GM12891 (cell line): Measurements from ENCODE around the gene KDM3B.

Experiments used
- DNase-seq: peaks from one replicate; pipeline ENCODE4 v3.0.0; 2011; ENCODE audit warnings: low spot score; ENCODE audit not compliant: insufficient read length
- FAIRE-seq: peaks from 2 replicates; lab custom pipeline; 2011; peaks lifted over from hg19 to GRCh38; lab: Jason Lieb, UNC
- PAX5 ChIP-seq: IDR thresholded peaks from 2 replicates; pipeline ENCODE4 v1.6.1; 2011; ENCODE audit warnings: low read length, moderate library complexity, mild to moderate bottlenecking; ENCODE audit not compliant: insufficient read depth, severe bottlenecking
- POLR2A ChIP-seq: IDR thresholded peaks from 2 replicates; pipeline ENCODE4 v1.6.1; 2011; ENCODE audit warnings: low read depth, low read length, control low read depth
- POLR2AphosphoS5 ChIP-seq: IDR thresholded peaks from 2 replicates; pipeline ENCODE4 v1.6.1; 2011; ENCODE audit warnings: low read depth, low read length, control low read depth
- POU2F2 ChIP-seq: IDR thresholded peaks from 2 replicates; pipeline ENCODE4 v1.6.1; 2011; ENCODE audit warnings: low read depth, mild to moderate bottlenecking, control low read depth, low read length, moderate library complexity
- SPI1 ChIP-seq: IDR thresholded peaks from 2 replicates; pipeline ENCODE4 v1.6.1; 2011; ENCODE audit warnings: low read depth, low read length, control low read depth
- TAF1 ChIP-seq: IDR thresholded peaks from 2 replicates; pipeline ENCODE4 v1.6.1; 2011; ENCODE audit warnings: low read depth, low read length, control low read depth

The KDM3B gene

DNA sequence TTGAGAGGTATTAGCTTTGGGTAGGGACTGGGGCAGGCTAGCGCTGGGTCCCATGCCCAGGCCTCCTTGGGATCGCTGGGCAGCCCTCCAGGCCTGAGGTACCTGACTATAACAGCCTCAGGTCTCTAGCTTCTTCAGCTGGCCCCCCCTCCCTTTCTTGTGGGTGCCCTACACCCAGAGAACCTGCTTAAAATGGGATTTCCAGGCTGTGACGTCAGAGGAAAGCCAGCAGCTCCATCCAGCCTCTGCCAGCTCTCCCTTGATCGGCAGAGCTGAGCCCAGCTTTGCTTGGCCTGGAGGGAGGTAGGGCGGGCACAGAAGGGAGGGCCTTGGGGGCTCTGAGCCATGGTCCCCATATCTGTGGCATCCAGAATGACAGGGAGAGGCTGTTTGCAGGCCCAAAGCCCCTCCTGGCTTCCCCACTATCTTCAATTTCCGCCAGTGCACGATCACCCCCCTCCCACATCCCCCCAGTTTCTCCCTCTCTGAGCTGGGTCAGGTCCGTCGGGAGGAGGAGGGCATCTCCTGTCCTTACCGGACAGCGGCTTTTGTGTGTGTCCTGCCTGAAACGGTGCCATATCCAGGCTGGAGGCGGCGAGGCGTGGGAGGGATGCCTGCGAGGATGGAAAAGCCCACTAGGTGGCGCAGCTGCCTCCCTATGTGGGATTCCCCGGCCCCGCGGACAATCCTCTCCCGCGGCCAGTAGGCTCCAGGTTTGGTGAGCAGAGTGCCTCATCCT is 97.2 kb downstream of the KDM3B start:
- DNase-seq (peak; percentile 96), FAIRE-seq (peak; percentile 94)
- no peak for TF ChIP-seq POLR2AphosphoS5

DNA sequence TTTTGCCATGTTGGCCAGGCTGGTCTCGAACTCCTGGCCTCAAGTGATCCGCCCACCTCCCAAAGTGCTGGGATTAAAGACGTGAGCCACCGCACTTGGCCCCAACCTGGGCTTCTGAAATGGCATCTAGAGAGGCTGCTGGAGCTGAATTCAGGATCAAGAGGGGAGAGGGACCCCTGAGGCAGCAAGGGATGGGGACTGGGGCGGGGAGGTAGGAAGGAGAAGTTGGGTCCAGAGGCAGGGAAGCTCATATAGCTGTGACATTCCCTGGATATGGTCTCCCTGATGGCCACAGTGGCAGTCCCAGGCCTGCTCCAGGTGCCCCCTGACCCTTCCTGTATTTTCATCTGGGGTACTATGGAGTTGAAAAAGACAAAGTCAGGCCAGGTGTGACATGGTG is 98.5 kb downstream of the KDM3B start:
- DNase-seq = no peak
- no peak for TF ChIP-seq TAF1
- no peak for TF ChIP-seq SPI1
- TF ChIP-seq POLR2AphosphoS5 = no peak
- TF ChIP-seq POLR2A = no peak
- no peak for FAIRE-seq

DNA sequence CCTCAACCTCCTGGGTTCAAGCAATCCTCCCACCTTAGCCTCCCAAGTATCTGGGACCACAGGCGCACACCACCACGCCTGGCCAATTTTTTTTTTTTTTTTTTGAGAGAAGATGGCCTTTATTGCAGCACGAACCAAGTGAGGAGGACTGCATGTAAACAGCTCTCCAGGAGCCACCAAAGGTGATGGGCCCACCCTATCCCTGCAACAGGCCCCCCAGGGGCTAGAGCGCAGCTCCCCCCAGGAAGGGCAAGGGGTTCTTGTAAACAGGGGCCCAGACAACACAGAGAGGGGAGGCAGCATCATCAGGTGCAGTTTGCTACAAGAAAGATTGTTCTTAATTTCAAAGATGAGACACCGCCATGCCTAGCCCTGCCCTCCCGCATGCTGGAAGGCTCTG is 100.2 kb downstream of the KDM3B start:
- DNase-seq (no peak), FAIRE-seq (no peak)
- TF ChIP-seq POLR2A (no peak), PAX5 (no peak), POU2F2 (no peak), TAF1 (no peak), POLR2AphosphoS5 (no peak), SPI1 (no peak)

DNA sequence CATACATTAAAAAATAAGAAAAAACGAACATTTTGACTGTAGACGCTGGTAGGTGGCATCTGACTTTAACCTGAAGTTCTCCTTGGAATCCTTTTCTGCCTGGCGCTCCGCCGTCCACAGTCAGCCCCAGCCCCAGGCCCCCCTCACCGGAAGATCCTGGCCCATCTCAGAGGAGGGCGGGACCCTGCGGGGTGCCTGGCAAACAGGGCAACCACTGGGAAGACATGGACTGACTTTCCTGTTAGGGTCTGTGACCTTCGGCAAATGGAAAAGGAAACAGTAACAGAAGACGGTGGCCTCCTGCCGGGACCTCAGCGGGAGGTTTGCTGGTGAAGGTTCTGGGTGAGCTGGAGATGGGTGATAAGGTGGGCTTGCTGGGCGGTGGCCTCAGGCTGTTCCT is 101.1 kb downstream of the KDM3B start:
- DNase-seq (no peak), FAIRE-seq (no peak)
- TF ChIP-seq POLR2A (no peak), TAF1 (no peak), POLR2AphosphoS5 (no peak), PAX5 (no peak), POU2F2 (no peak), SPI1 (no peak)

DNA sequence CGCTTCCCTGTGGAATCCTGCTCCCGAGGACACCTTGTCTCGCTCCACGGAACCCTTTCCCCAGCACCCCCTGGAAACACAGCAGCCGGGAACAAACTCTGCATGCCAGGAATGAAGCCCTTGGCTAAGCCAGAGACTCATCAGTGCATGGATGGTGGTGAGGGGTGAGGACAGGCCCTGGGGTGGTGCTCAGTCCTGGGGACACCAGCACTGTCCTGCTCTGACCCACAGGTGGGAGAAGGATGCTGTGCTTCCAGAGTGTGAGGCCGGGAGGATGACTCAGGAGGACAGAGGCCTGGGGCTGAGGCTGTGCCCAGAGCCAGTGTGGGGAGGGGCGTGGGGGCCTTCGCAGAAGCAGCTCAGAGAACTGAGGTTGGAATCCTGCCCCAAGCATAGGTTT is 101.6 kb downstream of the KDM3B start:
- FAIRE-seq (no peak), DNase-seq (no peak)
- no peak for TF ChIP-seq SPI1
- no peak for TF ChIP-seq POU2F2
- no peak for TF ChIP-seq PAX5
- no peak for TF ChIP-seq POLR2AphosphoS5
- TF ChIP-seq POLR2A = no peak
- TF ChIP-seq TAF1 = no peak

DNA sequence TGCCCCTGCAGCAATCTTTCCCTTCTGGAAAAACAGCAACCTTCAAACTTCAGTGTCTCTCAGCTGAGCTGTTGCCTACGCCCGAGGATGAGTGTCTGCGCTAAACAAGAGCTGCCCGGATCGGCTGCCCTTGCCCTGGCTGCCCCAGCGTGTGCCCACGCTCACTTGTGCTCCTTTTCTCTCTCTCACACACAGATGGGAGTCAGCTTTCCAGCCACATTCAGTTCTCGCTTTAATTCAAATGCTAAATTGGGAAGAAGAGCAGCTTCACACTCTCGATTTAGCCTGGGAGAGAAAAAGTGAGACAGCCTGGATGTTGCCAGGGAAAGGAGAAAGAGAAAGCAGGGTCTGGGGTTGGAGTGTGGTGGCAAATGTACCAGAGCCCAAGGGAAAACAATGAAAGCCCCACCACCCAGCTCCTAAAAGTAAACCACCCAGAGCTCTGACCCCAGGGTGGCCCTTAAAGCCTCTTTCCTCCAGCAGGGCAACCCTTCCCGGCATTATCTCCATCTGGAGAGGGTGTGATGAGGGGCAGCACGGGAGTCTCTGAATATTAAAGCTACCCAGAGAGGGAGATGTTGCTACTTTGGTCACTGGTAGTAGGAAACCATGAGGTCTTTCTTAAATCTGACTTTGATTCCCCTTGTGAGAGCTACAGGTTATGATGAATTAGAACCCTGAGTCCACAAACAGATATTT is 102.9 kb downstream of the KDM3B start:
- TF ChIP-seq POLR2A (no peak), POLR2AphosphoS5 (no peak), POU2F2 (no peak), TAF1 (no peak), PAX5 (no peak), SPI1 (no peak)
- FAIRE-seq (no peak), DNase-seq (no peak)

DNA sequence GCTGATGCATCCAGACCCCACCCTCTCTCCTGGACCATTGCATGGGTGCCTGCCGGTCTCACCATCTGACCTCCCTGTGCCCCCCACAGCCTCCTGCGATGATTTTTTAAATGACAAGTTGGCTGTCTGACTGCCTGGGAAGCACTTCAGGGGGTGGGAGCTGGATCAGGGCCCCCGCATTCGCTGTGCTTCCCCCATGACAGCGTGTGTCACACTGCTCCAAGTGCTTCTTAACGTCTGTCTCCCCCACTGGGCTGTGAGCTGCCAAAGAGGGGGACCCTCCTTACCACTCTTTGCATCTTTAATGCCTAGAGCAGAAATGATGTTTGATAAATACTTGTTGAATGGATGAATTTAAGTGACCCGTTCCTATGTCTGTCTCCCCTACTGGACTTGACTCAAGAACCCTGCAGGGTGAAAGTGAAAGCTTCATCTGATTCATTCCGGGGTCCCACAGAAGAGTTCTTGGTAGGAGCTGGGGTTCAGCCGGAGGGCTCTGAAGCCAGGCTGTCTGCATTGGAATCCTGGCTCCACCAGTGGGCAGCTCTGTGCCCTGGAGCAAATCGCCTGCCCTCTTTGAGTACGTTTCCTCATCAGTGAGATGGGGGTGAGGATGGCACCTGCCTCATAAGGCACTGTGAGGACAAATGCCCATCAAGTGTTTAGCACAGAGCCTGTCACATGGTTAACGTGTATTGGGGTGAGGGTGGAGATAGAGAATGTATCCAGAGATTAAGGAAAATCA is 105.2 kb downstream of the KDM3B start:
- no peak for FAIRE-seq
- TF ChIP-seq POLR2A (no peak), POU2F2 (no peak), PAX5 (no peak), SPI1 (no peak)

DNA sequence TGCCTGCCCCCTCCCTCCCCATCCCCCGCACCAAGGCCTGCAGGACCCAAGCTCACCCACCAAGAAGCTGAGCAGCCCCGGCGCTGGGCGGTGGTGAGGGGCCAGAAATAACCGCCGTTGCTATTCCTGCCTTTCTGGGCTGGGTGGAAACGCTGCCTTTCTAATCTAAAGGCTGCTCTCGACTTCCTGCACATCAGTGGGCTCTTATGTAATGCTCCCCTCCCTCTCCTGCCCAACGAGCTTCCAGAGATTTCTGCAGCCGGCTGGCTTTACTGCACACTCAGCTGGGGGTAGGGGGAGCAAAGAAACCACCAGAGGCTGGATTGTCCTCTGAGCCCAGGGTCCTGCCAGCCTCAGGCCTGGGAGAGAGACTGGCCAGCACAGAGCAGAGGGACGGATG is 105.9 kb downstream of the KDM3B start:
- no peak for DNase-seq
- FAIRE-seq = peak; percentile 61
- no peak for TF ChIP-seq POLR2AphosphoS5
- TF ChIP-seq POU2F2 = no peak
- no peak for TF ChIP-seq POLR2A
- no peak for TF ChIP-seq PAX5

More for the DNA sequence above, 105.2 kb downstream of the KDM3B start:
- no peak for DNase-seq

DNA sequence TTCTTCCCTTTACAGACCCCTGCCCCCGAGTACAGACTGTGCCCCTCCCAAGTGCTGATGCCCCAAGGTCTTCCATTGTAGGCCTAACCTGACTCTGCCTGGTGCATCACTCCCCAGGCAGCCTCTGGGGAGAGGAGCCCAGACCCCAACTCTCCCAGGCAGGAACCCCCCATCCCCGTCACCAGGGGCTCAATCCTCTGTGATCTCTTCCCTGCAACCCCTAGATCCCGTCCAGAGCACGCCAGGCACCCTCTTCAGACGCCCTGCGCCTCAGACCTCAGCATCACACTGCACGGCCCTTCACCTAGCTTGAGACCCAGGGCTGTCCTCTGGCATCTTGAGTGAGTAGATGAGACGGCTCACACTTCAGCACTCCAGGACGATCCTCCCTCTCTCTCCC is 106.4 kb downstream of the KDM3B start:
- no peak for TF ChIP-seq POLR2AphosphoS5
- no peak for TF ChIP-seq PAX5
- no peak for TF ChIP-seq POU2F2
- TF ChIP-seq POLR2A = no peak
- TF ChIP-seq SPI1 = no peak
- TF ChIP-seq TAF1 = no peak
- FAIRE-seq (no peak), DNase-seq (no peak)
